Measurements from ENCODE around the gene C11orf52. TPM values are rescaled to one million over a fixed set of nuclear protein-coding genes. Genes with fewer than 3 reads are reported as not detected.

C11orf52 gene
- total RNA-seq, 2 experiments from 2014 or later = not detected

DNA sequence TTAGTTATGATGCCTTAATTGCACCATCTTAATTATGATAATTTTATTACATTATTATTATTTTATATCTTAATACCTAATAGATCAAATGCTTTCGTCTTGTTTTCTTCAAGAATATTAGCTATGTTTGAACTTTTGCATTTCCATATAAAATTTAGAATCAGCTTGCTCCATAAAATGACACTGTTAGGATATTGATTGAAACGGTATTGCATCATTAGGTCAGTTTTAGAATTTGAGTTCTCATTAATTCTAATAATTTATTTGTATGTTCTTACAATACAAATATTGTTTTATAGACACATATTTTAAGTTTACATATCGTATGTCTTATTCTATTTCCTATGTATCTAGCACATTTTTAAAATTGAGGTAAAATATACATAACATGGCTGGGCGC lies 32.7 kb upstream of the C11orf52 start:
- no peak for DNase-seq
- Mint-ChIP-seq H3K4me1 (ENCODE audit: low read depth) (no peaks in the 10 kb centered on the region), H3K27ac (no peak overlapping the region), H3K27me3 (ENCODE audit: low read depth) (peaks cover 2% of the 10 kb centered on the region), H3K4me3 (no peak overlapping the region), H3K9me3 (ENCODE audit: insufficient read depth) (no peaks in the 10 kb centered on the region), H3K36me3 (ENCODE audit: low read depth) (no peaks in the 10 kb centered on the region)
- POLR2A ChIA-PET = interaction anchor here (0.6 kb wide), 1 partner anchor 136 kb away, joined by 3 read pairs; no protein-coding TSS in a partner anchor
- CTCF ChIA-PET = no interaction called here
- no peak for ATAC-seq

DNA sequence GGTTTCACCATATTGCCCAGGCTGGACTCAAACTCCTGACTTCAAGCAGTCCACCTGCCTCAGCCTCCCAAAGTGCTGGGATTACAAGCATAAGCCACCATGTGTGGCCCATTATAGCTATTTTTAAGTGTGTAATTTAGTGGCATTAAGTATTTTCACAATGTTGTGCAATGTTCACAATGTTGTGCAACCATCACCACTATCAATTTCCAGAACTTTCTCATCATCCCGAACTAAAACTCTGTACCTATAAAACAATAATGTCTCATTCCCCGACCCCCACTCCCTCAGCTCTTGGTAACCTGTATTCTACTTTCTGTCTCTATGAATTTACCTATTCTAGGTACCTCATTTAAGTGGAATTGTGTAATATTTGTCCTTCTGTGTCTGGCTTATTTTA lies 31.9 kb upstream of the C11orf52 start:
- ChIA-PET POLR2A (no interaction called here), CTCF (interaction anchor here (0.9 kb wide), 1 partner anchor 19 kb away, joined by 3 read pairs; no protein-coding TSS in a partner anchor)
- H3K27me3 Mint-ChIP-seq (ENCODE audit: low read depth) = peaks cover 3% of the 10 kb centered on the region
- ATAC-seq (no peak), DNase-seq (no peak)
- H3K4me3 Mint-ChIP-seq = no peak overlapping the region
- no peaks in the 10 kb centered on the region for H3K36me3 Mint-ChIP-seq (ENCODE audit: low read depth)
- no peaks in the 10 kb centered on the region for H3K4me1 Mint-ChIP-seq (ENCODE audit: low read depth)
- no peaks in the 10 kb centered on the region for H3K9me3 Mint-ChIP-seq (ENCODE audit: insufficient read depth)
- H3K27ac Mint-ChIP-seq = no peak overlapping the region

DNA sequence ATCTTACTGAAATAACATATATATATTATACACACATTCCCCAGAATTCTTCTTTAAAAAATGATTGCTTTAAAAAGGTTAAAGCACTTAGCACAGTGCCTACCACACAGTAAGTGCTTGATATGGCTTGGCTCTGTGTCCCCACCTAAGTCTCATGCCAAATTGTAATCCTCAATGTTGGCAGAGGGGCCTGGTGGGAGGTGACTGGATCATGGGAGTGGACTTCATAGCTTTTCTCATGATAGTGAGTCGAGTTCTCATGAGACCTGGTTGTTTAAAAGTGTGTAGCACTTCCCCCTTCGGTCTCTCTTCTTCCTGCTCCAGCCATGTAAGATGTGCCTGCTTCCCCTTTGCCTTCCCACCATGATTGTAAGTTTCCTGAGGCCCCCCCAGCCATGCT lies 13.3 kb upstream of the C11orf52 start:
- H3K27me3 Mint-ChIP-seq (ENCODE audit: low read depth) = peaks cover 18% of the 10 kb centered on the region
- ChIA-PET CTCF (interaction anchor here (0.9 to 2.2 kb wide), 2 partner anchors 18 to 77 kb away, joined by 3 to 5 read pairs; no protein-coding TSS in a partner anchor), POLR2A (no interaction called here)
- no peaks in the 10 kb centered on the region for H3K36me3 Mint-ChIP-seq (ENCODE audit: low read depth)
- ATAC-seq (no peak), DNase-seq (no peak)
- H3K9me3 Mint-ChIP-seq (ENCODE audit: insufficient read depth) = no peaks in the 10 kb centered on the region
- no peak overlapping the region for H3K4me3 Mint-ChIP-seq
- no peaks in the 10 kb centered on the region for H3K4me1 Mint-ChIP-seq (ENCODE audit: low read depth)
- no peak overlapping the region for H3K27ac Mint-ChIP-seq

DNA sequence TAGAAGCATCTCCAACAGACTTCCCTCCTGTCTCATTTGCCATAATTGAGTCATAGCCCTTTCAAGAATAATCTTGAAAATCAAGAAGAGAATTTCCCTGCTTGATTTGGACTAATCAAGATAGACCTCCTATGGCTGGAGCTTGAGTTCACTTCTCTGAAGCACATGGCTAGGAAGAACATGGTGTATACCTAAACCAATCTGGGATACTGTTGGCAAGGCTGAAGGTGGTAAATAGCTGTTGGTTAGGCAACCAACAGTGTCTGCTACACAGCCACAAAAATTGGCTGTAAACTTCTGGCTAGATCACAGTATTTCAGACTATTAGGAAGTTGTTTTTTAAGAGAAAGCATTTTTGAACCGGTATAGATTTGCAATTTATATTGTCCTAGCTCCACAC lies 12.0 kb upstream of the C11orf52 start:
- H3K4me1 Mint-ChIP-seq (ENCODE audit: low read depth) = no peaks in the 10 kb centered on the region
- H3K4me3 Mint-ChIP-seq = no peak overlapping the region
- H3K9me3 Mint-ChIP-seq (ENCODE audit: insufficient read depth) = no peaks in the 10 kb centered on the region
- ChIA-PET CTCF (no interaction called here), POLR2A (no interaction called here)
- DNase-seq = no peak
- ATAC-seq = no peak
- H3K36me3 Mint-ChIP-seq (ENCODE audit: low read depth) = no peaks in the 10 kb centered on the region
- H3K27me3 Mint-ChIP-seq (ENCODE audit: low read depth) = peaks cover 28% of the 10 kb centered on the region
- H3K27ac Mint-ChIP-seq = no peak overlapping the region

DNA sequence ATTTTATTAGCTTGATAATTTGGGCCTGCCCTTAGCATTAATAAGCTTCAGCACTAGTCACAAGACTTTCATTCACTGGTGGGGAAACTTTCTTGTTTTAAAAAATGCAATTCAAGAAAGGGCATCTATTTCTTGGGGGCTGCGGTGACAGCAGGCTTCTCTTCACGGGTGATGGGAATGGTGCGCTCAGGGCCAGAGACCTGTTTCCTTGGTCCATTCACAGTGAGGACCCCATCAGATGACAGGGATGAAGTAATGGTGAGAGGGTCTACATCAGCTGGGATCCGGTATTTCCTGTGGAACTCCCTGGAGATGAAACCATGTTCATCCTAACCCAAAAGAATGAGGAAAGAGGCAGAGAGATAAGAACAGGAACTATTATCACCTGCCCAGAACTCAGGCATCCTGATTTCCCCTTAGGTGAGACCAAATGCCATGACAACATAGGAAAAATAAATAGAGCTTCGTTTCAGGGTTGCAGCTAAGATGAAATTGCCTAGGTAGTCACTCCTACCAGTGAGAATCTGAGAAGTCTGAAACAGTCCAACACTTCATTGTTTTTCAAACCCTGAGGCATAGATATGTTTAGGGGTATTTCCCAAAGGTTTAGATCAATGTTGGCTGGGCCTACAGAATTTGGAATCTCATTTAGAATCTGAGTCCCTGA lies 9.9 kb upstream of the C11orf52 start:
- H3K9me3 Mint-ChIP-seq (ENCODE audit: insufficient read depth) = no peaks in the 10 kb centered on the region
- ChIA-PET POLR2A (no interaction called here), CTCF (interaction anchor here (2.2 kb wide), 1 partner anchor 10 kb away, joined by 6 read pairs; the partner anchor contains the start of gene C11orf52)
- H3K27me3 Mint-ChIP-seq (ENCODE audit: low read depth) = peaks cover 32% of the 10 kb centered on the region
- H3K4me1 Mint-ChIP-seq (ENCODE audit: low read depth) = no peaks in the 10 kb centered on the region
- DNase-seq = no peak
- no peak overlapping the region for H3K27ac Mint-ChIP-seq
- H3K4me3 Mint-ChIP-seq = no peak overlapping the region
- no peak for ATAC-seq
- H3K36me3 Mint-ChIP-seq (ENCODE audit: low read depth) = no peaks in the 10 kb centered on the region

DNA sequence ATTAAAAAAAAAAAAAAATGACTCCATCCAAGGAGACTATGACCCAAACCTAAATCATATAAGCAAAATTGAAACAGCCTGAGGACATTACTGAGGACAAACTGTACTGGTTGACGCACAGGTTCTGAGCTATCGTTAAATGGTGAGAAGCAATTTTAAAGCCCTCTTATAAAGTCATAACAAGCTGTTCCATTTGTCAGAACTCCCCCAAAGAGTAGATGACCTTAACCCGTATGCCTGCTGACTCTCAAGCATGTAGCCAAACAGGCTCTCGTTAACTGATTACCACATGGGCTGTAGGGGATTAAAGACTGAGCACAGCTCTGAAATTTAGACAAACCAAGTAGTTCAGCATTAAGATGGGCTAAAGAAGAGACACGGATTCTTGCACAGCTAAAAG lies 9.3 kb upstream of the C11orf52 start:
- ATAC-seq (no peak), DNase-seq (no peak)
- ChIA-PET POLR2A (no interaction called here), CTCF (interaction anchor here (2.2 kb wide), 1 partner anchor 9 kb away, joined by 6 read pairs; the partner anchor contains the start of gene C11orf52)
- Mint-ChIP-seq H3K27me3 (ENCODE audit: low read depth) (peaks cover 38% of the 10 kb centered on the region), H3K4me3 (no peak overlapping the region), H3K27ac (no peak overlapping the region), H3K4me1 (ENCODE audit: low read depth) (no peaks in the 10 kb centered on the region), H3K36me3 (ENCODE audit: low read depth) (no peaks in the 10 kb centered on the region), H3K9me3 (ENCODE audit: insufficient read depth) (no peaks in the 10 kb centered on the region)

DNA sequence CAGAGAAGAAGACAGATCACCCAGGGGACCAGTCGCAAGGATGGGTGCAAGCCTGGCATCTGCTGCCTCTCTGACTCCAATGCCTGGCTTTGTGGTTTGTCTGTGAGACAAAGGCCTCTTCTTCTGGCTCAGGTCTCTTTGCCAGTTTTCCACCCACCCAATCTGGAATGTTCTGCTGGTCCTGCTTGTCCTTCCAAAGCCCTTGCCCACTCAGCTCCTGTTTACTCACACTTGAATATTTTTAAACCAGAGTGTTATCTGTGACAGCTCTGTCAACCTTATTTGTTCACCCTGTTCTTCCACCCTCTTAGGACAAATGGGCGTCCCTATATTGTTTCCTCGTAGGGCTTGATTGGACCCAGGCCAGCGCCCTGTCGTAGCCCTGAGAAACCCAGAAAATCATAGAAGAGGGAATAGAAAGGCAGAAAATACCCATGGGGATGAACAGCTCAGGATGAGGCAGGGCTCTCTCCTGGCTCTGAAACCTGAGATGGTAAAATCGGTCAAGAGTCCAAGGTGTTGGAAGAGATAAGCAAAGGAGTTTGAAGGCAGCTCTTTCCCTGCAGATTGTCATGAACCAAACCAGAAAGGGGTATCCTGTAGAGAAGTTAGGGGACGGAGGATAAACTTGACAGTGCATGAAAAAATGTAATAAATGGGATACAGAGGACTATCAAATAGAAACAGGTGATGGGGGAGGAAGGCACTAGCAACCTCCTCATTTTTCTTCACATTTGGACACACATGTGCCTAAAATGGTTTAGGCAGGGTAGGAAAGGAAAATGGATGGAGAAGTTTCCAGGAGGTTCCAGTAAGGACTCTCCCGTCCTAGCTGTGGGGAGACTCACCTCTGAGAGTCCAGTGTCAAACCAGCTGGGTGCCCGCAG lies 7.8 kb upstream of the C11orf52 start:
- ATAC-seq (no peak), DNase-seq (no peak)
- ChIA-PET CTCF (interaction anchor here (0.9 to 1.0 kb wide), 2 partner anchors 69 to 71 kb away, joined by 3 to 4 read pairs; no protein-coding TSS in a partner anchor), POLR2A (no interaction called here)
- Mint-ChIP-seq H3K27me3 (ENCODE audit: low read depth) (peaks cover 45% of the 10 kb centered on the region), H3K9me3 (ENCODE audit: insufficient read depth) (no peaks in the 10 kb centered on the region), H3K27ac (no peak overlapping the region), H3K36me3 (ENCODE audit: low read depth) (no peaks in the 10 kb centered on the region), H3K4me1 (ENCODE audit: low read depth) (no peaks in the 10 kb centered on the region), H3K4me3 (no peak overlapping the region)

DNA sequence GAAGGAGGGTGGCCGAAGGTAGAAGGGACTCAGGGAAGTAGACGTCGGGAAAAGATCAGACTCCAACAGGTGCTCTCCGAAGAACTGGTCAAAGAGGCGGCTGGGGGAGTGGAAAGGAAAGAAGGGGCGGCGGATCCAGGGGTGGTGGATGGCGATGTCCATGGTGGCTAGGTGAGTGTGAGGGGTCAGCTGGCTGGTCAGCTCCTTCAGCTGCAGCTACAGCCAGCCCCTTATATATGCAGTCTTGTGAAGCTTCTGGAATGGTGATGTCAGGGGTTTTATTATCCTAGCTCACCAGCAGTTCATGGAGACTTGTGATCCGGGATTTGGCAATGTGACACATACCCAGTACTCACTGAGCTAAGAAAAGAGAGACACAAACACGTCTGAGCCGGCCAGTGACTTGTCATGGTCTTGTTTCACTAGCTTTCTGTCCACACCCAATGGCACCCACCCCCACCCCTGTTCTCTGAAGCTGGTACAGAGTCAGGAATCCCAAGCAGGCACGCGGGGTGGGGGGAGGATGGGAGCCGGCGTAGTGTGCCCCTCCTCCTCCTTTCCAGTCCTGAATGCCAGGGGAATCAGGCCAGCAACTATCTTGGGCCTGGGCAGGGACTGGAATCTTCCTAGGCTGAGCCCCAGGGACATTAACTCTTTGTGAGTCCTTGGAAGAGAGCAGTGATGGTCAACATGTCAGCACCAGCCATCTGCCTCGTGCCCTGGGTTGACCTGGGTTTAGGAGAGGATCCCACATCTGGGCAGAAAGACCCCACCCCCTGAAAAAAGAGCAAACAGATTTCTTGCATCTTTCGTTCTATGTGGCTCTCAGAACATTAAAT lies 6.9 kb upstream of the C11orf52 start, which contains the start of gene CRYAB:
CRYAB (minus strand) TSS at position 208 of the 839 bp plus-strand sequence; CDS start at position 162, 46 bp downstream.
- Mint-ChIP-seq H3K27me3 (ENCODE audit: low read depth) (peaks cover 50% of the 10 kb centered on the region), H3K36me3 (ENCODE audit: low read depth) (no peaks in the 10 kb centered on the region), H3K27ac (no peak within 1 kb of the TSS), H3K9me3 (ENCODE audit: insufficient read depth) (no peaks in the 10 kb centered on the region), H3K4me3 (no peak within 1 kb of the TSS), H3K4me1 (ENCODE audit: low read depth) (no peaks in the 10 kb centered on the region)
- ATAC-seq (no peak), DNase-seq (no peak)
- CTCF ChIA-PET = interaction anchor here (1.0 kb wide), 1 partner anchor 70 kb away, joined by 4 read pairs; no protein-coding TSS in a partner anchor
- POLR2A ChIA-PET = no interaction called here

DNA sequence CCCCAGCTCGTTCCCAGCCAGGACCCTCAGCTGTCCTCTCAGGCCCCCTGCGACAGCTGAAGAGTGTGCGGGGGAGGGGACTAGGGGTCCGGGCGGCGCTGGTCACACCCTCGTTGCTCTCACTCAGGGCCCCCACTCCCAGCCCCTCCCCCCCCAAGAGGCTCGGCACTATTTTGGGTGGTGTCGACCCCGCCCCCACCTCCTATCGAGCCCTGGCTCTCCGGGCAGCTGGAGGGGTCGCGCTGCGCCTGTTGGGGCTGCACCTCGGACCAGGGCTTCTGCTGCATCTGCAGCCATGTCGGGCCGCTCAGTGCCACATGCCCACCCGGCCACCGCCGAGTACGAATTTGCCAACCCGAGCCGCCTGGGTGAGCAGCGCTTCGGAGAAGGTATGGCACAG lies 6.2 kb upstream of the C11orf52 start, which contains the start of gene HSPB2:
HSPB2 (plus strand) TSS at position 200 of the 400 bp plus-strand sequence; CDS start at position 296, 96 bp downstream.
- CTCF ChIA-PET = no interaction called here
- Mint-ChIP-seq H3K27ac (no peak within 1 kb of the TSS), H3K27me3 (ENCODE audit: low read depth) (peaks cover 50% of the 10 kb centered on the region), H3K36me3 (ENCODE audit: low read depth) (no peaks in the 10 kb centered on the region), H3K9me3 (ENCODE audit: insufficient read depth) (no peaks in the 10 kb centered on the region), H3K4me3 (no peak within 1 kb of the TSS), H3K4me1 (ENCODE audit: low read depth) (no peaks in the 10 kb centered on the region)
- POLR2A ChIA-PET = no interaction called here
- no peak for ATAC-seq
- DNase-seq = no peak

DNA sequence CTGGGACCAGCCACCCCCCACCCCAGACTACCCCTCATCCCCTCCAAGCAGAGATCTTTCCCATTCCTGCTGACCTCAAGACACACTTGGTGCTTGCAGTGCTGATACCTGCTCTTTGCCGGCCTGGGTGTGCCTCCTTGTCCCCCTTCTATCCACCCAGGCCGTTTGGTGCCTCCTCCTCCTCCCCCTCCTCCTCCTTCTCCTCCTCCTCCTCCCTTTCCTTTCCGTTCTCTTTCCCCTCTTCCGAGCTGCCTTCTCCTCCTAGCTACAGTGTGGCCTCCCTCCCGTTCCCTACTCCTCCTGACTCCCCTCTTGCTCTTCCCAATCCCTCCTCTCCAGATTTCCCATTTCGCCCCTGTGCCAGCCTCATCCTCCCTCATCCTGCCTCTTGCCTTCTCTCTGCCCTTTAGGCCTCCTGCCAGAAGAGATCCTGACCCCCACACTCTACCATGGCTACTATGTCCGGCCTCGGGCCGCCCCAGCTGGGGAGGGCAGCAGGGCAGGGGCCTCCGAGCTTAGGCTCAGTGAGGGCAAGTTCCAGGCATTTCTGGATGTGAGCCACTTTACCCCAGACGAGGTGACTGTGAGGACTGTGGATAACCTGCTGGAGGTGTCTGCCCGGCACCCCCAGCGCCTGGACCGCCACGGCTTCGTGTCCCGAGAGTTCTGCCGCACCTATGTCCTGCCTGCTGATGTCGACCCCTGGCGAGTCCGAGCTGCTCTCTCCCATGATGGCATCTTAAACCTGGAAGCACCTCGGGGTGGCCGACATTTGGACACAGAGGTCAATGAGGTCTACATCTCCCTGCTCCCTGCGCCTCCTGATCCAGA lies 5.5 kb upstream of the C11orf52 start:
- CTCF ChIA-PET = interaction anchor here (1.3 kb wide), 1 partner anchor 13 kb away, joined by 6 read pairs; no protein-coding TSS in a partner anchor

More for the DNA sequence above, 5.5 kb upstream of the C11orf52 start:
- H3K4me3 Mint-ChIP-seq = no peak overlapping the region
- no peaks in the 10 kb centered on the region for H3K36me3 Mint-ChIP-seq (ENCODE audit: low read depth)
- POLR2A ChIA-PET = interaction anchor here (1.9 kb wide), 1 partner anchor 13 kb away, joined by 8 read pairs; no protein-coding TSS in a partner anchor
- H3K4me1 Mint-ChIP-seq (ENCODE audit: low read depth) = no peaks in the 10 kb centered on the region
- ATAC-seq (no peak), DNase-seq (no peak)
- peaks cover 50% of the 10 kb centered on the region for H3K27me3 Mint-ChIP-seq (ENCODE audit: low read depth)
- H3K27ac Mint-ChIP-seq = no peak overlapping the region
- no peaks in the 10 kb centered on the region for H3K9me3 Mint-ChIP-seq (ENCODE audit: insufficient read depth)
